Bone marrow (tissue), 2 donors: ENCODE results near the gene DGUOK.
"Not testable (repeated sequence)": the region's sequence is repeated elsewhere in the genome, so short reads cannot be mapped to it uniquely, and the experiment has no call there.

ENCODE experiments used
- DNase-seq, 2 donors: peaks; one replicate each; lab custom pipeline; 2025; lab: John Stamatoyannopoulos, UW

DGUOK gene

DNA sequence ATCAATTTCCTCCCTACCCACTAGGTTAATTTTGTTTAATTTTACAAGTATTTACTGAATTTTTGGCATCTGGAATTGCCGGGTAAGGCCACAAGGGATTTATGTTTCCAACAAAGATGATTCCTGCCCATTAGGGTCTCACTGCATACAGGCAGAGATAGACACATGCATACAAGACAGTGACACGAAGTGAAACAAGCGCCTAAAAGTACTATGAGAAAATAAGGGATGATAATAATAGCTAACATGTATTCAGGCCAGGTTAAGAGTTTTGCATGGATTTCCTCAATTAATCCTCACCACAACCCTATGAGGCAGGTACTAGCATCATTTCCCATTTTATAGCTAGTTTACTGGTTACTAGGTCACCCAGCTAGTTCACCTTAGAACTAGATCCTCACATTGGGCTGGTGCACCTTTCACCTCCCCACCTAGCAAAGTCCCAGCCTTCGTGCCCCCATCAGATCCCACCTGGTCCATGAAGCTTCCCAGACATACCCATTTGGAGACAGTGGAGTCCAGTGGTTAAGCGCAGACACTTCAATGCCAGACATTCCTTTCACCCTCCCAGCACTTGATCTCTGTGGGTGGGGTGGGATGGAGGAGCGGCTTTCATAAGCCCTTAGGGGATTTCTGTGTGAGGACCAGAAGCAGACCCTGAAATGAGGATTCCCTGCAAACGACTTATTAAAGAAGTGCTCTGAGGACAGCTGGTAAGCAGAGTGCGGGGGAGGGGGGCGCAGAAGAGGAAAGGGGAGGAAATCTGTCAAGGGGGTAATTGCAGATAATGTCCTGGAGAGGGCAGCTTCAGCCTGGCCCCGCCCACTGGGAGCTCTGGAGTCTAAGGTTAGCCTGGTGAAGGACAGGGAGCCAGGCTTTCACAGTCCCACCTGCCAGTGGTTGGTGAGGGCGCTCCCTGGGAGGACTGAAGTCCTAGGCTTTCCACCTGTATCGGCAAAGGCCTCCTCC is 5.8 kb upstream of the DGUOK start:
- DNase-seq, result no peak

DNA sequence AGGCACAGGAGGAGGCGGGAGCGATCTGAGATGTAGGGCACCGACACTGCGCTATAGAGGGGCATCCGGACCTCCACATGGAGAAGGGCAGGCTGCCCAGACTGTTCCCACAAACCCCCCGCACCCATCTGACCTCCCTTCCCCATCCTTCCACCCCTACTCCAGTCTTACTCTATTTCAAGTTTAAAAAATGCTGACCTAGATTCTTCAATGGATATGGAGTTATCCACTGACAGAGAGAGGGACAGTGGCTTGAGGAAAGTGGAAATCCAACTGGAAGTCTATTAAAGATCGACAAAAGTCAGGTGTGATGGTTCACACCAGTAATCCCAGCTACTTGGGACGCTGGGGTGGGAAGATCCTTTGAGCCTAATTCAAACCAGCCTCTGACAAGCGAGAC is 5.1 kb upstream of the DGUOK start:
- DNase-seq, result no peak

GRCh38 chr2:73922681-73923080 is 4.0 kb upstream of the DGUOK start:
- no peak for DNase-seq

GRCh38 chr2:73925033-73925704 is 1.5 kb upstream of the DGUOK start:
- DNase-seq, result no peak

- DNase-seq, result no peak
Observed at GRCh38 chr2:73925853-73926492, 707 bp upstream of the DGUOK start.

DNA sequence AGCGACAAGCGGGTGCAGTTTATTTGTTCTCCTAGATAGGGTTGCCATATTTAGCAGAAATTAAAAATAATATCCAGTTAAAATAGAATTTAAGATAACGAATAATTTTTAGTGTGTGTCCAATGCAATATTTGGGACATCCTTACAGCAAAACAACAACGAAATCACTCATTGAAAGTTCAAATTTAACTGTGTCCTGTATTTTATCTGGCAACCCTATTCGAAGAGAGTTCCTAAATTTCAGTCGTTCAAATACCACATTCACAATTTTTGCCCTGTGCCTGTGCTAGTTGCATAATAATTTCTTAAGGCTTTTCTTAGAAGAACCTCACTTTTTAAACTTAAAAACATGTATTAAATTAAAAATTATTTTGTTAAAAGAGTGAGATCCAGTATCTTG is 664 bp downstream of the DGUOK start:
- DNase-seq, result no peak

DNA sequence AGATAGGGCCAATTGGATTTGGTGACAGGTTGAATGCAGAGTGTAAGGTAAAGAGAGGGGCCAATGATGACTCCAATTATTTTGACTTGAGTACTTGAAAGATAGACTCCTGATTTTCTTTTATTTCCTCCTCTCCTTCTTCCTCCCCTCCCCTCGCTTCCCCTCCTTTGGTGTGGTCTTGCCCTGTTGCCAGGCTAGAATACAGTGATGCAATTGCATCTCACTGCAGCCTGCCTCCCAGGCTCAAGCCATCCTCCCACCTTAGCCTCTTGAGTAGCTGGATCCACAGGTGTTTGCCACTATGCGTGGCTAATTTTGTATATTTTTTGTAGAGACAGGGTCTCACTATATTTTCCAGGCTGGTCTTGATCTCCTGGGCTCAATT is 2.3 kb downstream of the DGUOK start:
- no peak for DNase-seq

GRCh38 chr2:73930386-73930785 is 3.7 kb downstream of the DGUOK start:
- no peak for DNase-seq

DNA sequence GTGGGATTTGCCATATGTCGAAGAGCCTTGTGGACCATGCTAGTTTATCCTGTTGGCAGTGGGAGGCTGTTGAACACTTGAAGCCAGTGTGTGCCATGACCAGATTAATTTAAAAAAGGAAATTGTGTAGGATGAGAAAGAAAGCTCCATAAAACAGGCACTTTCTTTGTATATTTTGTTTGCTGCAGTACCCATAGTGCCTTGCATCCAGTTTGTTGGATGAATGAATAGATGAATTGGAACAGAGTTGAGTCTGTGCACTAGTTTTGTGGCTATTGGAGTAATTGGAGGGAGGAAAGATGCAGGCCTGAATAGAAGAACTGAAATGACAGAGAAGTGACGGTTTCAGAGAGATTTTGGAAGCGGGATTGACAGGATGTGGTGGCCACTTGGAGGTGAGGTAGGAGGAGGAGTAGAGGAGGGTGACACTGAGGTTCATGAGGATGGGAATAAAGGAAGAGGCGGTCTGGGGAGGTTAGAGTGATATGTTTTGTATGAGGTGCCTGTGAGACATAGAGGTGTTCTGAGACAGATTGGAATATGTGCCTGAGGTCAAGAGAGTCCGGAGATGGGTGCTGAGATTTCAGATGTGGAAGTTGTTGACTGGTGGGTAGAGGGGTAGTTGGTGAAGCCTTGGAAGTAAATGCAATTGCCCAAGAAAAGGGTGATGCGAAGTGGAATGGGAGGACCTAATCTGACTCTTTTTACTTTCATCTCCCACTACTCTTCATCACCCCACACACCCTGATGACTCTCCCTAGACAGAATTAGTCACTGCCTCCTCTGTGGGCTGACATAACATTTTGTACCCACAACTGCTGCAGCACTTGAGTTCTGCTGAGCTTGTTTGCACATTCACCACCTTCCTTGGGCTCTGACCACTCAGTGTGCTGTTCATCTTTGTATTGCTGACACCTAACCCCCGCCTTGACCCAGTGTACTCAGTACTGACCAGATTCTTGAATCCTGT is 5.1 kb downstream of the DGUOK start:
- no peak for DNase-seq

GRCh38 chr2:73933194-73933593 is 6.5 kb downstream of the DGUOK start:
- no peak for DNase-seq

DNA sequence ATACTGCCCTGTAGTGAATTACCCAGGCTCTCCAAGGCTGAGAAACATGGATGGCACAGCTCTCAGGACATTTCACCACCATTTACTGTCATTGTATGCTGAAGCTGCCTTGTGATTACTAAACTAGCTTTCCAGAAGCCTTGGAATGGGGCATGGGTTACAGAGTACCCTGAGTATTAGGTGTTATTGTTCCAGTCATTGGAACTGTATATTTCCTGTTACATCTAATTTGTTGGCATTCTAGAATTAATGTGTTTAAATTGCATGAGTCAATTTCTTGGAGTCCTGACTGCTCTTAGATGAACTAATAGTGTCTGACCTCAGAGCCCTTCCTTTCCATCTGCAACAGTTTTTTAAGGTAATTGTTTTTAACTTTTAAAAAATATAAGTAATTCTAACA is 9.0 kb downstream of the DGUOK start:
- DNase-seq, result no peak

- DNase-seq, result no peak
Observed at GRCh38 chr2:73937103-73937885, 10.6 kb downstream of the DGUOK start.

- DNase-seq, result no peak
Observed at GRCh38 chr2:73937899-73938298, 11.2 kb downstream of the DGUOK start.

GRCh38 chr2:73938718-73939352 is 12.2 kb downstream of the DGUOK start:
- no peak for DNase-seq

DNA sequence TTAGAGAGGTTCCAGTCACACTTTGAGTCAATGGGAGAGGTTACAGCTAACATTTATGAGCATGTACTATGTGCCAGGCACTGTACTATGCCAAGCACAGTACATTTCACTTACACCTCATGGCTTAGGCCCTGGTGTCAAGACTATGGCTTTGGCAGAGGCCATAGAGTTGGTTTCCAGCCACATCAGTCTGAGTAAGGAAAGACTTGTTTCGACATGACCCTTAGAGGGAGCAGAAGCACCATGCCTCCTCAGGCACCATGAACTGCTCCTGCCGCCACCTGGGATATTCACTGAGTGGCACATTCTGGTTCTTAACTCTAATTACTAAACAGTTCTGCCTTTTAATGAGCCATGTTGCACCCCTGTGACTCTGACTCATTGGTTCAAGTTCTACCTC is 12.7 kb downstream of the DGUOK start:
- peak in 1 of 2 donors; percentile 9 for DNase-seq

- DNase-seq, result not testable (repeated sequence)
Observed at GRCh38 chr2:73940066-73940465, 13.4 kb downstream of the DGUOK start.

GRCh38 chr2:73942664-73943063 is 16.0 kb downstream of the DGUOK start:
- no peak for DNase-seq

DNA sequence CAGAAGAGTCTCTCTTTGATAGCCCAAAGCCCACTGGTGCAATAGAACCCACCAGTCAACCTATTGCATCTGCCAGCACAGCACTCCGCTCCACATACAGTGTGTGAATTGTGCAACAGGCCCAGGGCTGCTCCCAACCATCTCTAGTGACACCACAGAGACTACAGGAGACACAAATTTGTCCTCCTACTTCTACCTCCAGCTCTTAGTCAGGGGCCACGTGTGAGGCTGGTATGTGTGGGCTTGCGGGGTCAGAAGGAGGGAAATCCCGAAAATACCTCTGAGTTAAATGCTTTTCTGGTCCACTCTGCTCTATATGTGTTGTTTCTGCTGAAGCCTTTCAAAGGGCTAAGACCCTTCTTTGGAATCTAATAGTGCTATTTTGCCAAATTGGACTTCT is 18.0 kb downstream of the DGUOK start:
- DNase-seq, result no peak

- no peak for DNase-seq
Observed at GRCh38 chr2:73946215-73946614, 19.5 kb downstream of the DGUOK start.

- no peak for DNase-seq
Observed at GRCh38 chr2:73946666-73947065, 20.0 kb downstream of the DGUOK start.
